HepG2 (cell line): Measurements from ENCODE around the gene HOXA7. TPM values are rescaled to one million over a fixed set of nuclear protein-coding genes. Genes with fewer than 3 reads are reported as not detected.

Source experiments
- ZBTB40 ChIP-seq, 2 experiments: fragments of 450-650 bp in 1 of 2; sonication (generic) in 1 of 2; formaldehyde crosslinking in 1 of 2; IDR thresholded peaks; 2 replicates each; pipeline versions ENCODE4 v1.6.1 to v1.8.0; 2016 to 2022; ENCODE audit warnings: antibody characterized with exemption in 1 of 2, mild to moderate bottlenecking in 1 of 2, missing genetic modification reagents in 1 of 2
- polyA plus RNA-seq, 8 experiments: library from polyadenylated mRNA; depleted of rRNA in 3 of 8; stranded (reverse) in 7 of 8; unstranded in 1 of 8; fragments of >200 nt; fragmentation: Illumina TruSeq in 4 of 8; extraction: Trizol in 4 of 8; gene quantifications; 2 replicates each; pipeline versions ENCODE4 v1.2.1 to v1.2.3, GENCODE V29; 2011 to 2016; ENCODE audit warnings: low read depth in 4 of 8, missing spikeins in 1 of 8, mixed read lengths in 1 of 8; ENCODE audit not compliant: insufficient read depth in 1 of 8
- total RNA-seq, 5 experiments: library from RNA; depleted of rRNA; stranded (reverse); fragments of >200 nt; fragmentation: Illumina TruSeq; extraction: Trizol; gene quantifications; 2 replicates each; pipeline ENCODE4 v1.2.3, GENCODE V29; 2016; ENCODE audit warnings: low read depth in 1 of 5

Gene HOXA7
- total and polyA plus RNA-seq, 2 of the 13 experiments (the other 11 are each of a cell fraction or from before 2014, with no cell fraction given), result 0.05 TPM; not detected in 1

- no peak for TF ChIP-seq ZBTB40 (IDR thresholded peaks at IDR 0.05)
- TF ChIP-seq ZBTB40 (CRISPR knock-in tag; IDR thresholded peaks at IDR 0.05), result no peak
- TF ChIP-seq, all 625 proteins: peak for 0
These were observed 18.6 kb upstream of the HOXA7 start (continued) for GRCh38 chr7:27174874-27175625.
